H9 (cell line): ENCODE measurements around the gene PEX14. TPM values are rescaled to one million over a fixed set of nuclear protein-coding genes. Genes with fewer than 3 reads are reported as not detected.

Source experiments
- DNase-seq: peaks from one replicate; pipeline ENCODE4 v3.0.0-alpha.2; 2017
- H2AFZ ChIP-seq: one replicate; pipeline ENCODE4 v1.6.1; 2013; ENCODE audit warnings: mild to moderate bottlenecking, low read length, control low read depth, moderate library complexity
- H2AK5ac ChIP-seq: 2 replicates; pipeline ENCODE4 v1.6.1; 2013; ENCODE audit warnings: low read length, control low read depth, mixed read lengths; ENCODE audit not compliant: insufficient read length
- H2BK120ac ChIP-seq: one replicate; pipeline ENCODE4 v1.6.1; 2013; ENCODE audit warnings: low read depth, mild to moderate bottlenecking, low read length, control low read depth, inconsistent platforms; ENCODE audit not compliant: poor library complexity, severe bottlenecking
- H2BK12ac ChIP-seq: 2 replicates; pipeline ENCODE4 v1.6.1; 2013; ENCODE audit warnings: low read length, control low read depth, mixed read lengths, low read depth; ENCODE audit not compliant: insufficient read length
- H2BK15ac ChIP-seq: 2 replicates; pipeline ENCODE4 v1.6.1; 2013; ENCODE audit warnings: low read depth, low read length, control low read depth
- H2BK20ac ChIP-seq: one replicate; pipeline ENCODE4 v1.6.1; 2013; ENCODE audit warnings: low read depth, mild to moderate bottlenecking, low read length, control low read depth, inconsistent platforms; ENCODE audit not compliant: poor library complexity, severe bottlenecking
- H2BK5ac ChIP-seq: 2 replicates; pipeline ENCODE4 v1.6.1; 2013; ENCODE audit warnings: low read length, control low read depth, mixed read lengths; ENCODE audit not compliant: insufficient read length
- H3K14ac ChIP-seq: 2 replicates; pipeline ENCODE4 v1.6.1; 2013; ENCODE audit warnings: low read length, control low read depth; ENCODE audit not compliant: insufficient read depth
- H3K18ac ChIP-seq: 2 replicates; pipeline ENCODE4 v1.6.1; 2013; ENCODE audit warnings: low read depth, mild to moderate bottlenecking, mixed read lengths, low read length, control low read depth; ENCODE audit not compliant: insufficient read length
- H3K23ac ChIP-seq: 2 replicates; pipeline ENCODE4 v1.6.1; 2013; ENCODE audit warnings: low read length, control low read depth, mixed read lengths, low read depth; ENCODE audit not compliant: insufficient read length
- H3K23me2 ChIP-seq: 2 replicates; pipeline ENCODE4 v1.6.1; 2013; ENCODE audit warnings: low read depth, mild to moderate bottlenecking, mixed read lengths, low read length, control low read depth; ENCODE audit not compliant: insufficient read length, poor library complexity, severe bottlenecking
- H3K27ac ChIP-seq: 2 replicates; pipeline ENCODE4 v1.5.1; 2013; ENCODE audit warnings: low read length, control low read depth, mixed read lengths, low read depth; ENCODE audit not compliant: insufficient read length
- H3K27me3 ChIP-seq: 2 replicates; pipeline ENCODE4 v1.6.1; 2013; ENCODE audit warnings: low read length, control low read depth, inconsistent platforms; ENCODE audit not compliant: insufficient read depth
- H3K4ac ChIP-seq: 2 replicates; pipeline ENCODE4 v1.6.1; 2013; ENCODE audit warnings: low read depth, mild to moderate bottlenecking, control low read depth, inconsistent platforms, low read length, moderate library complexity
- H3K4me1 ChIP-seq: 2 replicates; pipeline ENCODE4 v1.6.1; 2013; ENCODE audit warnings: low read length, control low read depth, inconsistent platforms; ENCODE audit not compliant: insufficient read depth
- H3K4me2 ChIP-seq: 2 replicates; pipeline ENCODE4 v1.6.1; 2013; ENCODE audit warnings: low read length, control low read depth, mixed read lengths; ENCODE audit not compliant: insufficient read length, insufficient read depth
- H3K56ac ChIP-seq: 2 replicates; pipeline ENCODE4 v1.6.1; 2013; ENCODE audit warnings: low read depth, mild to moderate bottlenecking, mixed read lengths, low read length, control low read depth; ENCODE audit not compliant: insufficient read length
- H3K79me1 ChIP-seq: 2 replicates; pipeline ENCODE4 v1.6.1; 2013; ENCODE audit warnings: low read depth, mild to moderate bottlenecking, moderate library complexity, low read length, control low read depth, inconsistent platforms; ENCODE audit not compliant: insufficient read depth, poor library complexity, severe bottlenecking
- H3K79me2 ChIP-seq: 2 replicates; pipeline ENCODE4 v1.6.1; 2013; ENCODE audit warnings: low read length, control low read depth, inconsistent platforms; ENCODE audit not compliant: insufficient read depth
- H3K9ac ChIP-seq: 2 replicates; pipeline ENCODE4 v1.6.1; 2013; ENCODE audit warnings: low read length, control low read depth, mixed read lengths; ENCODE audit not compliant: insufficient read length; ENCODE audit errors: extremely low read depth
- H3K9me3 ChIP-seq: one replicate; pipeline ENCODE4 v1.6.1; 2013; ENCODE audit warnings: low read depth, low read length, inconsistent platforms; ENCODE audit not compliant: control insufficient read depth
- H3T11ph ChIP-seq: one replicate; pipeline ENCODE4 v1.6.1; 2013; ENCODE audit warnings: mild to moderate bottlenecking, low read length, control low read depth, inconsistent platforms
- H4K20me1 ChIP-seq: one replicate; pipeline ENCODE4 v1.6.1; 2013; ENCODE audit not compliant: control insufficient read depth, insufficient read length, insufficient read depth
- H4K5ac ChIP-seq: 2 replicates; pipeline ENCODE4 v1.6.1; 2013; ENCODE audit warnings: low read depth, mild to moderate bottlenecking, mixed read lengths, low read length, control low read depth; ENCODE audit not compliant: insufficient read length
- H4K8ac ChIP-seq: replicated peaks from 2 replicates; pipeline ENCODE4 v1.6.1; 2013; ENCODE audit warnings: low read length, control low read depth, mixed read lengths, low read depth; ENCODE audit not compliant: insufficient read length
- H4K91ac ChIP-seq: 2 replicates; pipeline ENCODE4 v1.6.1; 2013; ENCODE audit warnings: low read depth, mild to moderate bottlenecking, moderate library complexity, mixed read lengths, low read length, control low read depth; ENCODE audit not compliant: insufficient read length
- H3K27ac Mint-ChIP-seq, 3 experiments: 2 replicates in 2 of 3; 3 replicates in 1 of 3; pipeline ENCODE4 v1.8.0; 2020 to 2021; ENCODE audit warnings: mixed read lengths in 3 of 3, mild to moderate bottlenecking in 1 of 3, moderate library complexity in 1 of 3
- H3K27me3 Mint-ChIP-seq: 2 replicates; pipeline ENCODE4 v1.8.0; 2021; ENCODE audit warnings: low read depth, mild to moderate bottlenecking, moderate library complexity, mixed read lengths
- H3K36me3 Mint-ChIP-seq, 3 experiments: 2 replicates in 2 of 3; 3 replicates in 1 of 3; pipeline ENCODE4 v1.8.0; 2020 to 2021; ENCODE audit warnings: low read depth in 3 of 3, mixed read lengths in 3 of 3; ENCODE audit not compliant: insufficient read depth in 1 of 3
- H3K4me1 Mint-ChIP-seq, 2 experiments: 2 replicates each; pipeline ENCODE4 v1.8.0; 2020; ENCODE audit warnings: mixed read lengths in 2 of 2
- H3K4me3 Mint-ChIP-seq, 2 experiments: 2 replicates in 1 of 2; 3 replicates in 1 of 2; pipeline ENCODE4 v1.8.0; 2020 to 2021; ENCODE audit warnings: mild to moderate bottlenecking in 2 of 2, mixed read lengths in 2 of 2, moderate library complexity in 1 of 2
- H3K9me3 Mint-ChIP-seq, 2 experiments: 2 replicates in 1 of 2; 3 replicates in 1 of 2; pipeline ENCODE4 v1.8.0; 2020; ENCODE audit warnings: mild to moderate bottlenecking in 2 of 2, mixed read lengths in 2 of 2, moderate library complexity in 1 of 2
- WGBS: extraction: QIAGEN DNeasy Blood & Tissue Kit; methylation state at CpG from one replicate; pipeline ENCODE4 v1.1.7; 2013; ENCODE audit warnings: missing lambda C conversion rate, low lambda C conversion rate, mixed read lengths; ENCODE audit not compliant: insufficient read length; ENCODE audit errors: extremely low coverage; 5-methylcytosine and 5-hydroxymethylcytosine counted together
- total RNA-seq: library from RNA; stranded (reverse); gene quantifications from 2 replicates; pipeline ENCODE4 v1.2.1, GENCODE V29; 2021
- TF ChIP-seq, protein P1 (sequence below): fragments of 200-600 bp; sonication (generic); conservative IDR thresholded peaks from 3 replicates; pipeline ENCODE4 v1.8.0; 2021; ENCODE audit warnings: antibody characterized with exemption, mild to moderate bottlenecking

Gene PEX14
- total RNA-seq, 1 experiment from 2014 or later, result 23.9 TPM

DNA sequence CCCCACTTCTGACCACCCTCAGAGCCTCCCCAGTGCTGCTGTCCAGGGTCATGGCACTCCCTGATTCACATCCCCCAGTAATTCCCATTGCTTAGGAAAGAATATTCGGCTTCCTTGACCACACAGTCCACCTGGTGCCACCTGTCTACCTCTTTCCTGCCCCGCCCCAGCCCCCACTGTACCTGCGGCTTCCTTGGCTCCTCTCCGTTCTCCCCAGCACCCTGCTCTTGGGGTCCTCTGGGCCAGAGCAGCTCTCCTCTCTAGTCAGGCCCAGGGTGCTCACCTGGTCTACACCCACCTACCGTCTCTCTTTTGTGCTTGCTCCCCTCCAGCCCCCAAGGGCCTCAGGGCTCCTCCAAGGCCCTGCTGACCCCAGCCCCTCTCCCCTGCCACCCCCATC, 142.6 kb downstream of the PEX14 start:
- no CpG with 5 or more reads among the region's 5 CpGs for WGBS
- no peaks in the 10 kb centered on the region for H3K27me3 Mint-ChIP-seq

More for the DNA sequence above, 142.6 kb downstream of the PEX14 start:
- Histone ChIP-seq H3K9ac (no peak overlapping the region), H2BK15ac (no peak overlapping the region), H3K79me2 (no peaks in the 10 kb centered on the region), H3K9me3 (no peaks in the 10 kb centered on the region), H2BK12ac (no peak overlapping the region), H3K23ac (no peak overlapping the region), H3K14ac (no peak overlapping the region; the same call in 1 of the 2 replicates), H2BK20ac (no peak overlapping the region), H3K4me1 (no peaks in the 10 kb centered on the region; the same call in 1 of the 2 replicates), H3K27ac (no peak overlapping the region), H3K23me2 (no peaks in the 10 kb centered on the region), H3K4ac (no peak overlapping the region), H3K18ac (no peak overlapping the region), H3T11ph (no peak overlapping the region), H4K91ac (no peak overlapping the region), H3K4me2 (no peak overlapping the region), H2AK5ac (no peak overlapping the region), H2BK120ac (no peak overlapping the region), H2BK5ac (no peak overlapping the region), H4K5ac (no peak overlapping the region), H2AFZ (no peak overlapping the region), H3K27me3 (no peaks in the 10 kb centered on the region), H3K56ac (no peak overlapping the region), H4K20me1 (no peaks in the 10 kb centered on the region), H3K79me1 (no peaks in the 10 kb centered on the region), H4K8ac (no peak overlapping the region)
- Mint-ChIP-seq H3K4me1 (peaks cover 19 to 23% of the 10 kb centered on the region in 2 experiments), H3K27ac (peak overlapping the region in 1 of 3 experiments; percentile 89; a peak in 1 of 7 replicates), H3K36me3 (peaks cover 0 to 6% (median 6%) of the 10 kb centered on the region in 3 experiments; a peak in 1 of 7 replicates), H3K4me3 (no peak overlapping the region), H3K9me3 (no peaks in the 10 kb centered on the region)
- TF ChIP-seq, protein P1, sequence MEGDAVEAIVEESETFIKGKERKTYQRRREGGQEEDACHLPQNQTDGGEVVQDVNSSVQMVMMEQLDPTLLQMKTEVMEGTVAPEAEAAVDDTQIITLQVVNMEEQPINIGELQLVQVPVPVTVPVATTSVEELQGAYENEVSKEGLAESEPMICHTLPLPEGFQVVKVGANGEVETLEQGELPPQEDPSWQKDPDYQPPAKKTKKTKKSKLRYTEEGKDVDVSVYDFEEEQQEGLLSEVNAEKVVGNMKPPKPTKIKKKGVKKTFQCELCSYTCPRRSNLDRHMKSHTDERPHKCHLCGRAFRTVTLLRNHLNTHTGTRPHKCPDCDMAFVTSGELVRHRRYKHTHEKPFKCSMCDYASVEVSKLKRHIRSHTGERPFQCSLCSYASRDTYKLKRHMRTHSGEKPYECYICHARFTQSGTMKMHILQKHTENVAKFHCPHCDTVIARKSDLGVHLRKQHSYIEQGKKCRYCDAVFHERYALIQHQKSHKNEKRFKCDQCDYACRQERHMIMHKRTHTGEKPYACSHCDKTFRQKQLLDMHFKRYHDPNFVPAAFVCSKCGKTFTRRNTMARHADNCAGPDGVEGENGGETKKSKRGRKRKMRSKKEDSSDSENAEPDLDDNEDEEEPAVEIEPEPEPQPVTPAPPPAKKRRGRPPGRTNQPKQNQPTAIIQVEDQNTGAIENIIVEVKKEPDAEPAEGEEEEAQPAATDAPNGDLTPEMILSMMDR, result no peak
- DNase-seq, result no peak
